H9 (cell line): ENCODE measurements around the gene CHRNG. TPM values are rescaled to one million over a fixed set of nuclear protein-coding genes. Genes with fewer than 3 reads are reported as not detected.

Experiments
- DNase-seq: peaks from one replicate; pipeline ENCODE4 v3.0.0-alpha.2; 2017
- H2AFZ ChIP-seq: one replicate; pipeline ENCODE4 v1.6.1; 2013; ENCODE audit warnings: mild to moderate bottlenecking, low read length, control low read depth, moderate library complexity
- H2AK5ac ChIP-seq: 2 replicates; pipeline ENCODE4 v1.6.1; 2013; ENCODE audit warnings: low read length, control low read depth, mixed read lengths; ENCODE audit not compliant: insufficient read length
- H2BK120ac ChIP-seq: one replicate; pipeline ENCODE4 v1.6.1; 2013; ENCODE audit warnings: low read depth, mild to moderate bottlenecking, low read length, control low read depth, inconsistent platforms; ENCODE audit not compliant: poor library complexity, severe bottlenecking
- H2BK12ac ChIP-seq: 2 replicates; pipeline ENCODE4 v1.6.1; 2013; ENCODE audit warnings: low read length, control low read depth, mixed read lengths, low read depth; ENCODE audit not compliant: insufficient read length
- H2BK15ac ChIP-seq: 2 replicates; pipeline ENCODE4 v1.6.1; 2013; ENCODE audit warnings: low read depth, low read length, control low read depth
- H2BK20ac ChIP-seq: one replicate; pipeline ENCODE4 v1.6.1; 2013; ENCODE audit warnings: low read depth, mild to moderate bottlenecking, low read length, control low read depth, inconsistent platforms; ENCODE audit not compliant: poor library complexity, severe bottlenecking
- H2BK5ac ChIP-seq: 2 replicates; pipeline ENCODE4 v1.6.1; 2013; ENCODE audit warnings: low read length, control low read depth, mixed read lengths; ENCODE audit not compliant: insufficient read length
- H3K14ac ChIP-seq: 2 replicates; pipeline ENCODE4 v1.6.1; 2013; ENCODE audit warnings: low read length, control low read depth; ENCODE audit not compliant: insufficient read depth
- H3K18ac ChIP-seq: 2 replicates; pipeline ENCODE4 v1.6.1; 2013; ENCODE audit warnings: low read depth, mild to moderate bottlenecking, mixed read lengths, low read length, control low read depth; ENCODE audit not compliant: insufficient read length
- H3K23ac ChIP-seq: 2 replicates; pipeline ENCODE4 v1.6.1; 2013; ENCODE audit warnings: low read length, control low read depth, mixed read lengths, low read depth; ENCODE audit not compliant: insufficient read length
- H3K23me2 ChIP-seq: 2 replicates; pipeline ENCODE4 v1.6.1; 2013; ENCODE audit warnings: low read depth, mild to moderate bottlenecking, mixed read lengths, low read length, control low read depth; ENCODE audit not compliant: insufficient read length, poor library complexity, severe bottlenecking
- H3K27ac ChIP-seq: 2 replicates; pipeline ENCODE4 v1.5.1; 2013; ENCODE audit warnings: low read length, control low read depth, mixed read lengths, low read depth; ENCODE audit not compliant: insufficient read length
- H3K27me3 ChIP-seq: 2 replicates; pipeline ENCODE4 v1.6.1; 2013; ENCODE audit warnings: low read length, control low read depth, inconsistent platforms; ENCODE audit not compliant: insufficient read depth
- H3K4ac ChIP-seq: 2 replicates; pipeline ENCODE4 v1.6.1; 2013; ENCODE audit warnings: low read depth, mild to moderate bottlenecking, control low read depth, inconsistent platforms, low read length, moderate library complexity
- H3K4me1 ChIP-seq: 2 replicates; pipeline ENCODE4 v1.6.1; 2013; ENCODE audit warnings: low read length, control low read depth, inconsistent platforms; ENCODE audit not compliant: insufficient read depth
- H3K4me2 ChIP-seq: 2 replicates; pipeline ENCODE4 v1.6.1; 2013; ENCODE audit warnings: low read length, control low read depth, mixed read lengths; ENCODE audit not compliant: insufficient read length, insufficient read depth
- H3K56ac ChIP-seq: 2 replicates; pipeline ENCODE4 v1.6.1; 2013; ENCODE audit warnings: low read depth, mild to moderate bottlenecking, mixed read lengths, low read length, control low read depth; ENCODE audit not compliant: insufficient read length
- H3K79me1 ChIP-seq: 2 replicates; pipeline ENCODE4 v1.6.1; 2013; ENCODE audit warnings: low read depth, mild to moderate bottlenecking, moderate library complexity, low read length, control low read depth, inconsistent platforms; ENCODE audit not compliant: insufficient read depth, poor library complexity, severe bottlenecking
- H3K79me2 ChIP-seq: 2 replicates; pipeline ENCODE4 v1.6.1; 2013; ENCODE audit warnings: low read length, control low read depth, inconsistent platforms; ENCODE audit not compliant: insufficient read depth
- H3K9ac ChIP-seq: 2 replicates; pipeline ENCODE4 v1.6.1; 2013; ENCODE audit warnings: low read length, control low read depth, mixed read lengths; ENCODE audit not compliant: insufficient read length; ENCODE audit errors: extremely low read depth
- H3K9me3 ChIP-seq: one replicate; pipeline ENCODE4 v1.6.1; 2013; ENCODE audit warnings: low read depth, low read length, inconsistent platforms; ENCODE audit not compliant: control insufficient read depth
- H3T11ph ChIP-seq: one replicate; pipeline ENCODE4 v1.6.1; 2013; ENCODE audit warnings: mild to moderate bottlenecking, low read length, control low read depth, inconsistent platforms
- H4K20me1 ChIP-seq: one replicate; pipeline ENCODE4 v1.6.1; 2013; ENCODE audit not compliant: control insufficient read depth, insufficient read length, insufficient read depth
- H4K5ac ChIP-seq: 2 replicates; pipeline ENCODE4 v1.6.1; 2013; ENCODE audit warnings: low read depth, mild to moderate bottlenecking, mixed read lengths, low read length, control low read depth; ENCODE audit not compliant: insufficient read length
- H4K8ac ChIP-seq: replicated peaks from 2 replicates; pipeline ENCODE4 v1.6.1; 2013; ENCODE audit warnings: low read length, control low read depth, mixed read lengths, low read depth; ENCODE audit not compliant: insufficient read length
- H4K91ac ChIP-seq: 2 replicates; pipeline ENCODE4 v1.6.1; 2013; ENCODE audit warnings: low read depth, mild to moderate bottlenecking, moderate library complexity, mixed read lengths, low read length, control low read depth; ENCODE audit not compliant: insufficient read length
- H3K27ac Mint-ChIP-seq, 3 experiments: 2 replicates in 2 of 3; 3 replicates in 1 of 3; pipeline ENCODE4 v1.8.0; 2020 to 2021; ENCODE audit warnings: mixed read lengths in 3 of 3, mild to moderate bottlenecking in 1 of 3, moderate library complexity in 1 of 3
- H3K27me3 Mint-ChIP-seq: 2 replicates; pipeline ENCODE4 v1.8.0; 2021; ENCODE audit warnings: low read depth, mild to moderate bottlenecking, moderate library complexity, mixed read lengths
- H3K36me3 Mint-ChIP-seq, 3 experiments: 2 replicates in 2 of 3; 3 replicates in 1 of 3; pipeline ENCODE4 v1.8.0; 2020 to 2021; ENCODE audit warnings: low read depth in 3 of 3, mixed read lengths in 3 of 3; ENCODE audit not compliant: insufficient read depth in 1 of 3
- H3K4me1 Mint-ChIP-seq, 2 experiments: 2 replicates each; pipeline ENCODE4 v1.8.0; 2020; ENCODE audit warnings: mixed read lengths in 2 of 2
- H3K4me3 Mint-ChIP-seq, 2 experiments: 2 replicates in 1 of 2; 3 replicates in 1 of 2; pipeline ENCODE4 v1.8.0; 2020 to 2021; ENCODE audit warnings: mild to moderate bottlenecking in 2 of 2, mixed read lengths in 2 of 2, moderate library complexity in 1 of 2
- H3K9me3 Mint-ChIP-seq, 2 experiments: 2 replicates in 1 of 2; 3 replicates in 1 of 2; pipeline ENCODE4 v1.8.0; 2020; ENCODE audit warnings: mild to moderate bottlenecking in 2 of 2, mixed read lengths in 2 of 2, moderate library complexity in 1 of 2
- CTCF ChIP-seq: fragments of 200-600 bp; sonication (generic); conservative IDR thresholded peaks from 3 replicates; pipeline ENCODE4 v1.8.0; 2021; ENCODE audit warnings: antibody characterized with exemption, mild to moderate bottlenecking
- total RNA-seq: library from RNA; stranded (reverse); gene quantifications from 2 replicates; pipeline ENCODE4 v1.2.1, GENCODE V29; 2021

The CHRNG gene
- total RNA-seq, 1 experiment from 2014 or later = not detected

- Histone ChIP-seq H2BK12ac (no peak overlapping the region), H3K27me3 (no peaks in the 10 kb centered on the region), H2AK5ac (no peak overlapping the region), H2BK5ac (no peak overlapping the region), H3K23ac (no peak overlapping the region), H3K56ac (no peak overlapping the region), H3K4me2 (no peak overlapping the region), H3T11ph (no peak overlapping the region), H4K20me1 (no peaks in the 10 kb centered on the region), H3K9ac (no peak overlapping the region), H3K23me2 (no peaks in the 10 kb centered on the region), H3K18ac (no peak overlapping the region), H2BK20ac (no peak overlapping the region), H3K9me3 (no peaks in the 10 kb centered on the region), H3K79me2 (no peaks in the 10 kb centered on the region), H3K27ac (no peak overlapping the region), H3K4me1 (no peaks in the 10 kb centered on the region), H2AFZ (no peak overlapping the region), H3K79me1 (no peaks in the 10 kb centered on the region), H4K5ac (no peak overlapping the region), H4K91ac (no peak overlapping the region), H3K14ac (no peak overlapping the region), H4K8ac (no peak overlapping the region), H2BK15ac (no peak overlapping the region), H2BK120ac (no peak overlapping the region), H3K4ac (no peak overlapping the region)
- DNase-seq = no peak
- Mint-ChIP-seq H3K27me3 (no peaks in the 10 kb centered on the region), H3K36me3 (peaks cover 42 to 87% (median 75%) of the 10 kb centered on the region in 3 experiments; a peak in 6 of 7 replicates), H3K4me1 (peaks cover 7 to 9% of the 10 kb centered on the region in 2 experiments; a peak in 3 of 4 replicates), H3K4me3 (no peak overlapping the region), H3K27ac (no peak overlapping the region), H3K9me3 (no peaks in the 10 kb centered on the region)
- TF ChIP-seq CTCF = no peak
Observed at GRCh38 chr2:232567721-232568120, 28.2 kb downstream of the CHRNG start.
